GM19455 (cell line): ENCODE data around the gene TLN1.

Source experiments
- ATAC-seq: cut with Tn5 transposase; IDR thresholded peaks from one replicate; pipeline ENCODE4 v1.9.1; 2021; ENCODE audit not compliant: unreplicated experiment

Gene TLN1

DNA sequence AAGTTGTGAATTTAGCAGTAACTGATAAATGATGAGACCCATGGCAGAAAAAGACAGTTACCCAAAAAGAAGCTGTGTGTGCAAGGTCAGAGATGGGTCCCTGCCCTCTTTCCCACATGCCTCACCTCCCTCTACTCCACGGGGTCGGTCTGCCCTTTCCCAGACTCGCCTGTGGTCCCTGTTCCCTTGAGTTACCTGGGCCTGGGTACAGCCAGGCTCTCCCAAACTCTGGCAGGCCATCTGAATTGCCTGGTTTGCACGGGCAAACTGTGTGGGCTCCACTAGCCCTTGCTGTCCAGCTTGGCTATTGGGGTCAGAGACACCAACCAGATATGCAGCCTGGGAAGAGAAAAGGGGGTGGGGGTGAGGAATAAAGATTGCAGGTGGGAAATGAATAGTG is 23.8 kb downstream of the TLN1 start:
- ATAC-seq: no peak

GRCh38 chr9:35706951-35707350 is 25.0 kb downstream of the TLN1 start:
- no peak for ATAC-seq

- no peak for ATAC-seq
Observed at GRCh38 chr9:35705836-35706430, 26.1 kb downstream of the TLN1 start.

GRCh38 chr9:35705372-35705771 is 26.6 kb downstream of the TLN1 start:
- no peak for ATAC-seq

DNA sequence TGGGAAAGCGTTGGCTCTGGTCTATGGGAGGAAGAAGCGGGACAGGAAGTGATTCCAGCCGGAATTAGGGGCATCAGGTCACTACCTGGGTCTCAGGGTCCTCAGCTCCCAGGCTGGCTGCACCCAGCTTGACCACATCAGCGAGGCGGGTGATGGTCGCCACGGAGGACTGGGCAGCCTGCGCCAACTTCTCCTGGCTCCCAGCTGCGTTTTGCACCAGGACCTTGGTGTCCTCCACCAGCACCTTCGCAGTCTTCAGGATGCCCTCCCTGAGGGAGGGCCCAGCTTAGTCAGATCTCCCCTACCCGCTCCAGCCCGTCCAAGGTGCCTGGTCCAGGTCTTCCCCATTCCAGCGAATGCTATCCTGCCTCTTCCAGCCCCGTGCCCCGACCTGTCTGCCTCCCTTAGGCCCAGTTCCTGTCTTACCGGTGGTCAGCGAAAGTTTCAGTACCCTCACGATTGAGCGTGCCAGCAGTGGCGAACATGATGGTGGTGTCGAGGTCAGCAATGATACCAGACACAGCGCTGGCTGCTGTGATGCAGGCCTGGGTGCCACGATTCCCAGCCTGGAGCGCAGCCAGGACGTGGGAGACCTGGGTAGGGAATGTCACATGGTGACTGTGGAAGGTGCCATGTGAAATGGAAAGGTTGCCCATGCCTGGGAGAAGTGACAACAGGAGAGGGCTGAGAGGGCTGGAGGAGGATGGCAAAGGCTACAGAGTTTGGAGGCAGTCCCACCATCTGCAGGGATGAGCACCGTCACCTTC is 27.9 kb downstream of the TLN1 start:
- ATAC-seq: no peak

DNA sequence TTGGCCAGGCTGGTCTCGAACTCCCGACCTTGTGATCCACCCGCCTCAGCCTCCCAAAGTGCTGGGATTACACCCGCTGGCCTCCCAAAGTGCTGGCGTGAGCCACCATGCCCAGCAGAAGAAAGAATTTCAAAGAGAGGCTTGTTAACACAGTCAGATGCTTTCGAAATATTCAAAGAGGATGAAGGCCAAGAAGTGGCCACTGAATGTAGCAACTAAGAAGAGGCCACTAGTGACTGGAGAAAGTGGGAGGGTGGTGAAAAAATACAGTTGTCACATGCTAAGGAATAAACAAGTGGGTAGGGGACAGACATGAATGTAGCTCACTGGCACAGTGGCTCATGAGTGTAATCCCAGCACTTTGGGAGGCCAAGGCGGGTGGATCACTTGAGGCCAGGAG is 29.3 kb downstream of the TLN1 start:
- ATAC-seq: no peak

DNA sequence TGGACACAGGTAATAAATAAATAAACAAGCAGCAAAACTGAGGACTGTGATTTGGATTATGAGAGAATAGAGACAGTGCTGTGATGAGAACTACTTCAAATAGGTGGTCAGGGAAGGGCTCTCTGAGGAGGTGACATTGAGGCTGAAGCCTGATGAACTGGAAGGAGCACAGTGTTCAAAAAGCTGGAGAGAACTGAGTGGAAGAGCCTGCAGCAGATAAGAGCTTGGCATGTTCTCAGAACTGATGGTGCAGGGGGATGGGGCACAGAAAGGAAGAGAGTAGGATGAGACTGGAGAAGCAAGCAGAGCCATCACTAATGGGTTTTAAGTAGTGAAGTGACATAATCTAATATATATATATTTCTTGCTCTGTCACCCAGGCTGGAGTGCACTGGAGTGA is 31.1 kb downstream of the TLN1 start:
- ATAC-seq: no peak

GRCh38 chr9:35700031-35700430 is 32.0 kb downstream of the TLN1 start:
- ATAC-seq: no peak

- no peak for ATAC-seq
Observed at GRCh38 chr9:35698231-35698630, 33.8 kb downstream of the TLN1 start.

DNA sequence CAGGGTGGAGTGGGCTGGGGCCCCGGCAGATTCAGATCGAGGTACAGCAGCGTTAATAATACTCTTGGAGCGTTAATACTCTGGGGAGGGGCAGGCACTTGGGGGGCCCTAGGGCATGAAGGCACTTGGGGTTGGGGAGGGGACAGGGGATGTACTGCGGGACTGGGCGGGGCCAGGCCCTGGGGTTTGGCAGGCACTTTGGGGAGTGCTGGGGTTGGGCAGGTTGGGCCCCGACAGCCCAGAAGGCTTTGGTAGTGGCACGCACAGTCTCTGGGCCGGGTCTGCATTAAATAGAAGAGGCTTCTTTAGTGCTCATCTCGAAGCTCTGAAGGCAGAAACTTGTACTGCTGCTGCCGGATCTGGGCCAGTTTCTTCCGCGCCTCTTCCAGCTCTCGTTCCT is 34.5 kb downstream of the TLN1 start:
- ATAC-seq: no peak

- no peak for ATAC-seq
Observed at GRCh38 chr9:35696520-35697215, 35.3 kb downstream of the TLN1 start.

DNA sequence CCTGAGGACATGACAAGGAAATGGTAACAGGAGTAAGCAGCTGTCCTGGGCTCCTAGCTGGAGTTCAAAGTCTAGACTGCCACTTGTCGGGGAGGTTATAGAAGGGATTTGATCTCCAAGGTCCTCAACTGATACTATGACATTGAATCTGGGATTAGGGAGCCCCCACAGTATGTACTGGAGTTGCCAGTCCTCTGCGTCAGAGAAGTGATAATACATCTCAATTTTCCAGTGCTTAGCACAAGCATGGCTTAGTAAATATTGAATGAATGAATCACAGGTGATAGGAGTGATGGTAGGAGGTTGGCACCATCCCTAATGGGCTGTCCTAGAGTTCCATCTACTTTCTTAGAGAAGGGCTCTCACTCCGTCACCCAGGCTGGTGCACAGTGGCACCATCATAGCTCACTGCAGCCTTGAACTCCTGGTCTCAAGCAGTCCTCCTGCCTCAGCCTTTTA is 36.0 kb downstream of the TLN1 start:
- ATAC-seq: no peak

DNA sequence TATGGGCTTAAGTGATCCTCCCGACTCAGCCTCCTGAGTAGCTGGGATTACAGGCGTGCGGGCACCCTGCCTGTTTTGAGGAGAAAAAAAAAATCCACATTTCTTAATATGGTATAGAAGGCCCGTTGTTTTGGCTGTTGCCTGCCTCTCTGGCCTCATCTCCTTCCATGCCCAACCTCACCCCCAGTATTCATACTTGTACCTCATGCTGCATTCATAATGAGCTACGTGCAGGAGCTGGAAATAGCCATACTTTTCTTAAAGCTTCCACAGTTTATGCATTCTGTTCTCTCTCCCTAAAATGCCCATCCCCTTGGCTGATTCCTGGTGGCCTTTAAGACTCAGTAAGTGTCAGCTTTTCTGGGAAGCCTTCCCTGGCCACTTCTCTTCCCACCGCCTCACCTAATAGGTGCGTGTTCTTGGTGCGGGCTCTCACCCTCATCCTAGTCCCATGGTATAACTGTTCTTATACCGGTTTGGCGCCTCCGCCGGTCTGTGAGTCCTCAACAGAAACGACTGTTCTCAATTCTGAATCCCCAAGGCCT is 40.2 kb downstream of the TLN1 start:
- no peak for ATAC-seq

GRCh38 chr9:35691334-35691650 is 40.7 kb downstream of the TLN1 start:
- no peak for ATAC-seq

DNA sequence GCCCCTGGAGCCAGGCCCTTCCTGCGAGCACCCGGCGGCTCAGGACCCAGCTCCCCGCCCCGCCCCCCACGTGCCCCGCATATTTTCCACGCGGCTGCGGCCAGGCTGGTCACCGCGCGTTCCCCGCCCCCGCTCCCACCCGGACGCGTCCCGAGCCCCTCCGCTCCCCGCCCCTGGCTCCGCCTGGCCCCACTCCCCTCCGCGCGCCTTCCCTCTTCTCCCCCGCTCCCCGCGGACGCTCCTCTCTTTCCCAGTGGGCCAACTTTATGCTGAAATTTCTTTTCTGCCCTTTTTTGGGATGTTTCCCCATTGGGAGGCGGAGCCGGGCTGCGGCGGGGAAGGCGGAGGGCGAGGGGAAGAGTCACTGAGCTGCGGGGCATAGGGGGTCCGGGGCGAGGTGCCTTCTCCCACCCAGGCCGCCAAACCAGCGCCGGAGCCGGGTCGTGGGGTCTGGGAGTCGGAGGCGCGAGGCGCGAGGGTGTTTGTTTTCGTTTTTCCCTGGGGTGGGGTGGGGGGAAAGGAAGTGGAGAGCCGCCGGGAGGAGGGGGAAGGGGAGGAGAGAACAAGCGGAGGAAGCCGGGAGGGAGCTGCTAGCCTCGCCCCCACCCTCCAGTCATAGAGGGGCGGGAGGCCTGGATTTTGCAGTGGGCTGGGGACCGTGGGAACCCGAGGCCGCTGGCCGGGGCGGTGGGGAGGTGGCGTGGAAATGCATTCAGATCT is 41.2 kb downstream of the TLN1 start:
- ATAC-seq: no peak

GRCh38 chr9:35690294-35690613 is 41.7 kb downstream of the TLN1 start:
- ATAC-seq: no peak

GRCh38 chr9:35689542-35690293 is 42.3 kb downstream of the TLN1 start, which contains the start of gene TPM2:
TSS of gene TPM2 (minus strand) at chr9:35689925. CDS start at chr9:35689817, 108 bp downstream.
- no peak for ATAC-seq

- no peak for ATAC-seq
Observed at GRCh38 chr9:35688558-35689541, 43.1 kb downstream of the TLN1 start.

- ATAC-seq: no peak
Observed at GRCh38 chr9:35687972-35688557, 43.9 kb downstream of the TLN1 start.
